GM10248 (cell line): ENCODE data around the gene C17orf67.

Experiments used
- CTCF ChIA-PET: fragments of 300-600 bp; sonication (Branson Sonifier 250); formaldehyde crosslinking; extraction: SDS; loops from one replicate; lab custom pipeline; 2021; ENCODE audit warnings: antibody characterized with exemption; lab: Yijun Ruan, JAX
- POLR2A ChIA-PET: fragments of 350-650 bp; sonication (Branson Sonifier 250); formaldehyde crosslinking; extraction: SDS; loops from one replicate; lab custom pipeline; 2020; ENCODE audit warnings: antibody characterized with exemption; lab: Yijun Ruan, JAX
- DNase-seq: peaks from one replicate; pipeline ENCODE4 v3.0.0; 2012; ENCODE audit errors: extremely low spot score
- TF ChIP-seq, protein P1 (sequence below): IDR thresholded peaks from 2 replicates; pipeline ENCODE4 v1.5.1; 2012; ENCODE audit warnings: mild to moderate bottlenecking, low read depth; ENCODE audit errors: extremely low read depth, missing control alignments, control extremely low read depth

Gene C17orf67

DNA sequence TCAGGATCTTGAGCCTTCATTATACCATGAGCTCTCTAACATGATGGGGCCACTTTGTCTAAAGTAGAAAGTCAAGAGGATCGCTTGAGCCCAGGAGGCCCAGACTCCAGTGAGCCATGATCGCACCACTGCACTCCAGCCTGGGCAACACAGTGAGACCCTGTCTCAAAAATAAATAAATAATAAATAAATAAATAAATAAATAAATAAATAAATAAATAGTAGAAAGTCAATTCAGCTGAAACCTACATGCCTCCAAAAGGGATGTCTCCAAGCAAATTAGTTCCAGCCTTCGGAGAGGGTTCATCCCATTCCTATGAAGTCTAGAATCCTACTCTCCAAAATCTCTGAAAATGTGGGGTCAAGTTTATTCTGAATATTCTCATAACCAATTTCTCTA lies 26.0 kb downstream of the C17orf67 start:
- CTCF ChIA-PET: interaction anchor here (0.9 to 1.1 kb wide), 3 partner anchors 9 to 17 kb away, joined by 3 to 6 read pairs (median 4); no protein-coding TSS in a partner anchor
- POLR2A ChIA-PET: no interaction called here

DNA sequence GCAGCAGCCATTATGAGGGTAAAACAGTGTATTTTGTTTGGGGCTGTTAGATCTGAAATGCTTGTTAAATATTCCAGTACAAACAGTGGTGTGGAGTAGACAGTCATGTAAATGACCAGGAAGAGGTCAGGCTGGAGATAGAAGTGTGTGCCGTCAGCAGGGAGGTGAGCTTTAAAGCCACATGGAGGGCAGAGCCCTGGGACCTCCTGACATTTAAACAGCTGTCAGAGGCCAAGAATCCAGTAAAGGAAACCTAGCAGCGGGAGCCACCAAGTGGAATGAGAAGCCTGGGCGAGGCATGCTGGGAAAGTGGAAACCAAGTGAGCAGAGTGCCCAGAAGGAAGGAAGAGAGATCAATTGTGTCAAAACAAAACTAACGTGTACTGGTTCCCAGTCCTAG lies 26.8 kb downstream of the C17orf67 start:
- TF ChIP-seq, protein P1, sequence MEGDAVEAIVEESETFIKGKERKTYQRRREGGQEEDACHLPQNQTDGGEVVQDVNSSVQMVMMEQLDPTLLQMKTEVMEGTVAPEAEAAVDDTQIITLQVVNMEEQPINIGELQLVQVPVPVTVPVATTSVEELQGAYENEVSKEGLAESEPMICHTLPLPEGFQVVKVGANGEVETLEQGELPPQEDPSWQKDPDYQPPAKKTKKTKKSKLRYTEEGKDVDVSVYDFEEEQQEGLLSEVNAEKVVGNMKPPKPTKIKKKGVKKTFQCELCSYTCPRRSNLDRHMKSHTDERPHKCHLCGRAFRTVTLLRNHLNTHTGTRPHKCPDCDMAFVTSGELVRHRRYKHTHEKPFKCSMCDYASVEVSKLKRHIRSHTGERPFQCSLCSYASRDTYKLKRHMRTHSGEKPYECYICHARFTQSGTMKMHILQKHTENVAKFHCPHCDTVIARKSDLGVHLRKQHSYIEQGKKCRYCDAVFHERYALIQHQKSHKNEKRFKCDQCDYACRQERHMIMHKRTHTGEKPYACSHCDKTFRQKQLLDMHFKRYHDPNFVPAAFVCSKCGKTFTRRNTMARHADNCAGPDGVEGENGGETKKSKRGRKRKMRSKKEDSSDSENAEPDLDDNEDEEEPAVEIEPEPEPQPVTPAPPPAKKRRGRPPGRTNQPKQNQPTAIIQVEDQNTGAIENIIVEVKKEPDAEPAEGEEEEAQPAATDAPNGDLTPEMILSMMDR: no peak
- no peak for DNase-seq
- ChIA-PET CTCF (interaction anchor here (0.9 to 1.1 kb wide), 3 partner anchors 10 to 18 kb away, joined by 3 to 6 read pairs (median 4); no protein-coding TSS in a partner anchor), POLR2A (no interaction called here)

More for the DNA sequence above, 26.0 kb downstream of the C17orf67 start:
- TF ChIP-seq, protein P1: no peak
- DNase-seq: no peak

DNA sequence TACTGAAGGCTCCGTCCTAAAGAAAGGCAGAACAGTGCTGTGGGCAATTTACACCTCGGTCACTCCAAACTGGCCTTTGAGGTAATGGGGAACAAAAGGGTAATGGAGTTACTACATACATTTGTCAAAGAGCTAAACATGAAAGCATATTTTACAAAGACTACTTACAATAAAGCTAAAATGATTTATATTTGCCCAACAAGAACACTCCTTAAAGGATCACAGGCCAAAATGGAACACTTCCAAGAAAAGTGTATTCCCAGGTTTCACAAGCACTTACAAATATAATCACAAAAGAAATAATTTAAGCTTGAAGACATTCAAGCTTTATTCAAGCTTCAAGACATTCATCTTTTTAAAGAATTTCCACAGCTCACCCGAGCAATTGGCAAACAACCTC lies 29.3 kb downstream of the C17orf67 start:
- CTCF ChIA-PET: interaction anchor here (0.8 to 1.2 kb wide), 5 partner anchors 10 to 24 kb away, joined by 3 to 9 read pairs (median 3); no protein-coding TSS in a partner anchor
- TF ChIP-seq, protein P1: no peak

DNA sequence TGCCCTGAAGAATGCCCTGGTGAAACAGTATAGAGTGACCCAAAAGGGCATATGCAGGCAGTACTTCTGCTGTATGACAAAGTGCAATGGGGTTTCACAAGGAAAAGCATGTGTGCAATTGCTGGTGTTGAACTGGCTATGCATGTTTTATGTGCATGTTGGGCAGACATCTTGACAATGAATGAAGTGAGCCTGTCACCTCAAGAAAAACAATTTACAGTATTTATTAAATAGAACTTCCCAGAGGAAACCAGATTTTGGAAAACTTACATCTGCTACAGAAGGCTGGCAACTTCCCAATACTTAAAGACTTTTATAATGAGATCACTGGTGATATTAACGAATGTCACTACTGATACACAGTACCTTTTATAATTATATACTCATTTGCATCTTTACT lies 30.6 kb downstream of the C17orf67 start:
- TF ChIP-seq, protein P1: no peak
- no peak for DNase-seq
- ChIA-PET POLR2A (no interaction called here), CTCF (interaction anchor here (1.9 kb wide), 1 partner anchor 17 kb away, joined by 5 read pairs; no protein-coding TSS in a partner anchor)

More for the DNA sequence above, 29.3 kb downstream of the C17orf67 start:
- POLR2A ChIA-PET: no interaction called here
- no peak for DNase-seq

DNA sequence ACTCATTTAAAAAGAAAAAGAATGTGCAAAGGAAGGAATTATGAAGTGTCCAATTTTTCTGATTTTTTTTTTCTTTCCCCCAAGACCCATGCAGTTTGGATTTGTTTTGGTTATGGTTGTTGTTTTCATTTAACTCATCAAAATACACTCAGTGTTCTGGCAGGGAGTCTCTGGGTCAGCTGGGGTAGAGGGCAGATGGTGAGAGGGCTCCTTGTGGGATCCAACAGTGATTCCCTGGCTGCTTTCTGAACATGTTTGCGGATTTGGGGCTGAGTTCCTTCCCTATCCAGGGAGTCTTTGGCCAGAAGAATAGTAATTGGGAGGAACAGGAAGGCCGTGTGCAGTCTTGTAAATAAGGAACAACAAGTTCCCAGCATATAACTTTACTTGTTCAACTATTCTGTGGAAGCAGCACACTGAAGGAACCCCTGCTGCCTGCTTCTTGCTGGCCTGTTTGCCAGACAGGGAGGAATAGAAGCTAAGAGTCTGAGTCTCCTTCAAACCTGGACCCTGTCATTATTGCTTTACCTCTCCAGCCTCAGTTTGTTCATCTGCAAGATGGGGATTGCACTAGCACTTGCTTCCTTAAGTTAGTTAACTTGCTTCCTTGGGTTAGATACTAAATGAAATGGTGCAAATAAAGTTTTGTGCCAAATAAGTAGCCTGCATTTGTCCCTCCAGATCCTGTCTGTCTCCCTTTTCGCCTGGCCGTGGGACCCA lies 32.1 kb downstream of the C17orf67 start:
- no peak for DNase-seq
- ChIA-PET POLR2A (no interaction called here), CTCF (interaction anchor here (1.2 to 1.9 kb wide), 2 partner anchors 8 to 18 kb away, joined by 3 to 5 read pairs; no protein-coding TSS in a partner anchor)
- TF ChIP-seq, protein P1: no peak

DNA sequence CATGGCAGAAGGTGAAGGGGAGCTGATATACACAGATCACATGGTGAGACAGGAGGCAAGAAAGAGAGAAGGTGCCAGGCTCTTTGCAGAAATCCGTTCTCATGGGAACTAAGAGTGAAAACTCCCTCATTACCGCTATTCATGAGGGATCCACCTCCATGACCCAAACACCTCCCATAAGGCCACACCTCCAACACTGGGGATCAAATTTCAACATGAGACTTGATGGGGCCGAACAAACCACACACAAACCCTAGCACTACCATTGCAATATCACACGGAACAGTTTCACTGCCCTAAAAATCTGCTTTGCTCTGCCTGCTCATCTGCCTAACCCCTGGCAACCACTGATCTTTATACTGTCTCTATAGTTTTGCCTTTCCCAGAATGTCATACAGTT lies 34.8 kb downstream of the C17orf67 start:
- TF ChIP-seq, protein P1: no peak

More for the DNA sequence above, 34.8 kb downstream of the C17orf67 start:
- DNase-seq: no peak
- ChIA-PET POLR2A (no interaction called here), CTCF (interaction anchor here (2.6 kb wide), 2 partner anchors 14 to 19 kb away, joined by 8 to 10 read pairs; no protein-coding TSS in a partner anchor)
